ENCODE measurements around the gene SLC25A2.

SLC25A2 gene

GRCh38 chr5:141258464-141258863 is 45.4 kb downstream of the SLC25A2 start:
- no peak overlapping the region for H3K4me3 ChIP-seq (ENCODE audit: control insufficient read depth, low read depth, low read length)
- no peak for DNase-seq (ENCODE audit: low read depth)
- TF ChIP-seq CTCF (conservative IDR thresholded peaks at IDR 0.05; ENCODE audit: control insufficient read depth, insufficient read depth, low read depth, low read length) = no peak
